MCF 10A (cell line): ENCODE data around the gene PDE4D. TPM values are rescaled to one million over a fixed set of nuclear protein-coding genes. Genes with fewer than 3 reads are reported as not detected.
A peak's percentile ranks its signal among the peaks of the same experiment; 100 is the strongest.

ENCODE experiments used
- BruUV-seq: library from RNA; stranded (reverse); fragments of 400-500 nt; replicated peaks from 2 replicates; lab custom pipeline; 2021; lab: Mats Ljungman, UMichigan
- CTCF ChIA-PET: fragments of 300-600 bp; sonication (Branson Sonifier 250); formaldehyde crosslinking; extraction: SDS; loops from one replicate; lab custom pipeline; 2021; ENCODE audit warnings: antibody characterized with exemption, inconsistent platforms; lab: Yijun Ruan, JAX
- POLR2A ChIA-PET: fragments of 300-600, 350-650 bp; sonication (Branson Sonifier 250); formaldehyde crosslinking; extraction: SDS; loops from one replicate; lab custom pipeline; 2020; ENCODE audit warnings: antibody characterized with exemption, inconsistent platforms; lab: Yijun Ruan, JAX
- DNase-seq: peaks from one replicate; pipeline ENCODE4 v3.0.0-alpha.2; 2018; ENCODE audit not compliant: unreplicated experiment
- H3K27ac Mint-ChIP-seq: one replicate; pipeline ENCODE4 v1.8.0; 2022; ENCODE audit warnings: mild to moderate bottlenecking, low read depth, mixed read lengths; ENCODE audit not compliant: unreplicated experiment
- H3K27me3 Mint-ChIP-seq: one replicate; pipeline ENCODE4 v1.8.0; 2022; ENCODE audit warnings: mixed read lengths; ENCODE audit not compliant: insufficient read depth, unreplicated experiment
- H3K36me3 Mint-ChIP-seq: one replicate; pipeline ENCODE4 v1.8.0; 2022; ENCODE audit warnings: mild to moderate bottlenecking, moderate library complexity, mixed read lengths; ENCODE audit not compliant: insufficient read depth, unreplicated experiment
- H3K4me1 Mint-ChIP-seq: one replicate; pipeline ENCODE4 v1.8.0; 2022; ENCODE audit warnings: mixed read lengths; ENCODE audit not compliant: insufficient read depth, unreplicated experiment
- H3K4me3 Mint-ChIP-seq: one replicate; pipeline ENCODE4 v1.8.0; 2022; ENCODE audit warnings: mild to moderate bottlenecking, moderate library complexity, mixed read lengths; ENCODE audit not compliant: unreplicated experiment
- H3K9me3 Mint-ChIP-seq: one replicate; pipeline ENCODE4 v1.8.0; 2022; ENCODE audit warnings: mixed read lengths; ENCODE audit not compliant: unreplicated experiment
- intact Hi-C: fragments of 100-400 bp; cut with micrococcal nuclease; formaldehyde crosslinking; loops from 2 replicates; pipeline ENCODE4 v1.14.1; 2022
- total RNA-seq: library from RNA; stranded (reverse); gene quantifications from 2 replicates; pipeline ENCODE4 v1.2.3, GENCODE V29; 2022
- TF ChIP-seq, protein P1 (sequence below): fragments of 200-600 bp; IDR thresholded peaks from one replicate; pipeline ENCODE4 v1.8.0; 2022; ENCODE audit warnings: antibody characterized with exemption, mild to moderate bottlenecking; ENCODE audit not compliant: unreplicated experiment

The PDE4D gene
- total RNA-seq, 1 experiment from 2014 or later = 85.0 TPM

DNA sequence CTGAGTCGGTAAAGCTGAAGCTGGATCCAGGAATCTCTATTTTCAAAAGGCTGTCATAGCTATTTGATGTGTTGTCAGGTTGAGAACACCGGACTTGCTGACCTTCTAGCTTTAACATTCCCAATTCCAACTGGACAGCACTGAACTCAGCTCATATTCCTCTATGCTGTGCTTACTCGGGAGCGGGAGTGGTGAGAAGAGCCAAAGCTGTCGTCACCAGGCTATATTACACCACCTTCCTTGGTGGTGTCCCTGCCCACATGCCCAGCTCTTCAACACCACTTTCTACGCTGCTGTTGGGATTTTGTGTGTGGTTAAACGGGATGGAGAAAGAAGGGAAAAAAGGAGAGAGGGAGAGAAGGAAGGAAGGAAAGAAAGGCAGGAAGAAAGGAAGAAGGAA lies 657.1 kb downstream of the PDE4D start:
- peaks cover 5% of the 10 kb centered on the region for H3K9me3 Mint-ChIP-seq
- H3K36me3 Mint-ChIP-seq = peaks cover 1% of the 10 kb centered on the region
- TF ChIP-seq, protein P1, sequence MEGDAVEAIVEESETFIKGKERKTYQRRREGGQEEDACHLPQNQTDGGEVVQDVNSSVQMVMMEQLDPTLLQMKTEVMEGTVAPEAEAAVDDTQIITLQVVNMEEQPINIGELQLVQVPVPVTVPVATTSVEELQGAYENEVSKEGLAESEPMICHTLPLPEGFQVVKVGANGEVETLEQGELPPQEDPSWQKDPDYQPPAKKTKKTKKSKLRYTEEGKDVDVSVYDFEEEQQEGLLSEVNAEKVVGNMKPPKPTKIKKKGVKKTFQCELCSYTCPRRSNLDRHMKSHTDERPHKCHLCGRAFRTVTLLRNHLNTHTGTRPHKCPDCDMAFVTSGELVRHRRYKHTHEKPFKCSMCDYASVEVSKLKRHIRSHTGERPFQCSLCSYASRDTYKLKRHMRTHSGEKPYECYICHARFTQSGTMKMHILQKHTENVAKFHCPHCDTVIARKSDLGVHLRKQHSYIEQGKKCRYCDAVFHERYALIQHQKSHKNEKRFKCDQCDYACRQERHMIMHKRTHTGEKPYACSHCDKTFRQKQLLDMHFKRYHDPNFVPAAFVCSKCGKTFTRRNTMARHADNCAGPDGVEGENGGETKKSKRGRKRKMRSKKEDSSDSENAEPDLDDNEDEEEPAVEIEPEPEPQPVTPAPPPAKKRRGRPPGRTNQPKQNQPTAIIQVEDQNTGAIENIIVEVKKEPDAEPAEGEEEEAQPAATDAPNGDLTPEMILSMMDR = no peak
- intact Hi-C loops = no loop called here
- no peak overlapping the region for H3K27ac Mint-ChIP-seq
- no peak for DNase-seq
- H3K4me3 Mint-ChIP-seq = no peak overlapping the region
- BruUV-seq = no TSS peak
- ChIA-PET POLR2A (interaction anchor here (0.7 kb wide), 1 partner anchor 26 kb away, joined by 5 read pairs; no protein-coding TSS in a partner anchor), CTCF (interaction anchor here (0.6 to 2.4 kb wide), 6 partner anchors 9 to 862 kb away, joined by 3 to 7 read pairs (median 4); no protein-coding TSS in a partner anchor)
- no peaks in the 10 kb centered on the region for H3K27me3 Mint-ChIP-seq
- peaks cover 22% of the 10 kb centered on the region for H3K4me1 Mint-ChIP-seq

DNA sequence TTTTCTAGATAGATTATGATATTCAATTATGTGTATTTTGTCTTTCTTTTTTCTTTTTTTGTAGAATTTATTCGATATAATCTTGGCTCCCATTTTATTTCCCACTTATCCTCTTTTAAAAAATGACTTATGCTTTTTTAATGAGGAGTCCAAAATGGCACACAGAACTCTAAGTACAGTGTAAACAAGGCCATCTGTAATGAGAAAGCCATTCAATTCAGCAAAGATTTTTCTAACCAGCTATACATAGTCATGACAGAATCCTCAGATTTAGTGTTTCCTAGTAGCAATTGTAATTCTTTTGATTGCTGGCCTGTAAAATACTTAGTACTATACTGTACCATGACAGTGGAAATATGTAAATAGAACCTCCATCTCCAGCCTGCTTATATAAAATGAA lies 659.3 kb downstream of the PDE4D start:
- intact Hi-C loops = no loop called here
- H3K36me3 Mint-ChIP-seq = peaks cover 4% of the 10 kb centered on the region
- H3K4me1 Mint-ChIP-seq = peaks cover 22% of the 10 kb centered on the region
- TF ChIP-seq, protein P1 = no peak
- DNase-seq = no peak
- H3K4me3 Mint-ChIP-seq = no peak overlapping the region
- H3K9me3 Mint-ChIP-seq = peaks cover 5% of the 10 kb centered on the region
- CTCF ChIA-PET = no interaction called here
- POLR2A ChIA-PET = interaction anchor here (1.3 kb wide), 1 partner anchor 7 kb away, joined by 4 read pairs; no protein-coding TSS in a partner anchor
- no peaks in the 10 kb centered on the region for H3K27me3 Mint-ChIP-seq
- H3K27ac Mint-ChIP-seq = no peak overlapping the region
- no TSS peak for BruUV-seq

DNA sequence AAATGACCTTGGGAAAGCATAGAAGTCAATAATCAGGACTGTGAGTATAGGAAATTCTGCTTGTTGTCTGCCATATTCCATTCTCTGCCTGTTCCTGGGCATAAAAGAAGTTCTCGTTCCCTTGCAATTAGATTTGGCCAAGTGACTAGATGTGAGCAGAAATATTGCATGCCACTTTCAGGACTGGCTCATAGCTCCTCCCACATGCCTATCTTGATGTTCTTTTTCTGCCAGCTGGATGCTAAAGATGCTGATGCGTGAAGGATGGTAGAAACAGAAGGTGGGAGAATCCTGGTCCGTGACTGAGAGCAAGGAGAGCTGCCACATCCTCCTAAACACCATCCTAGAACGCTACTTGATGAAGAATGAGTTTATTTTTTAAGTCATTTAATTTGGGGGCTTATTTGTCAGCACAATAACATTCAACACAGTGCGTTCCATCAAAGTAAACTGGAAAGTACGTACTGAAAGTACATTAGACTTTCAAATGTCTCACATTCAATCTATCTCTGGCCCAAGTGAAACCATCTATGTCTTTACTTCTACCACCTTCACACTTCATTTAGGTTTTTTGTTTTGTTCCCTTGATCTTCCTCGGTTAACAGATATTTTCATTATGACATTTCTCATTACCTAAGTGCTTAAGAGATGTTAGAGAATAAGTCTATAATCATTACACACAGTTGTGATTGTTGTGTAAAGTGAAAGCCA lies 662.1 kb downstream of the PDE4D start:
- Mint-ChIP-seq H3K36me3 (peaks cover 4% of the 10 kb centered on the region), H3K4me3 (no peak overlapping the region), H3K27ac (peak overlapping the region; percentile 11), H3K9me3 (peaks cover 8% of the 10 kb centered on the region), H3K27me3 (no peaks in the 10 kb centered on the region), H3K4me1 (peaks cover under 1% of the 10 kb centered on the region)
- no peak for DNase-seq
- BruUV-seq = no TSS peak
- TF ChIP-seq, protein P1 = no peak
- intact Hi-C loops = no loop called here
- CTCF ChIA-PET = no interaction called here
- POLR2A ChIA-PET = no interaction called here

DNA sequence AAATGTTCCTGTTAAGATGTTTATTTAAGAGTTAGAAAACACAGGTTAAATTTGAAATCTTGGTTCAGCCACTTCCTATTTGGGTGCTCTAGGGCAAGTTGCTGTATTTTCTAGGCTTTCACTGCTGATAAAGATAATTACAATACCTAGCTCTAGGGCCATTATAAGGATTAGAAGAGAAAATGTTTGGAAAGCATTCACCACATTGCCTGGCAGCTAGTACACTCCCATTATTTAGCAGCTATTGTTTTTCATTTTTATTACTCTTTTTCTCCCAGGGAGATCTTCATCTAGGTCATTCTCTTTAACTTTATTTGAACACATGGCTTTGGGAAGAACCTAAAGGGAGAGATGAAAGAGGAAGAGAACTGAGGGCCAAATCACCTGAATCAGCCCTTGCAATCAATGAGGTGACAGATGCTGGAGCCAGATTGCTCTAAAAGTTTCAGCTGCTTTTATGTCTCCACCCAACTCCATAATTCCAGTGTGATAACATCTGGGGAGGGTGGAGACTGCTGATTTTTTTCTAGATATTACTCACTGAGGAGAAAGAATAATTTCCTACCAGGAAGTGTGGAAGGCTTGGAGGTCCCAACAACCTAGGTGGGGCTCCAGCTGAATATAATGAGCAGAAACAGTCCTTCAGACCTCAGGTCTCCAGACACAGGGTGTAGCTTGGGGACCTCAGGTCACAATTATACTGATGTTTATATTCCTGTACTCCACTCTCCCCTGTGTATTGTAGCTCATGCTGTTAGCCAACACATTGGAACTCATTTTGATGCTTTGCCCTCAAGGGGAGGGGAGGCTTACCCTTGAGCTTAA lies 670.6 kb downstream of the PDE4D start:
- Mint-ChIP-seq H3K4me3 (no peak overlapping the region), H3K36me3 (no peaks in the 10 kb centered on the region), H3K27me3 (no peaks in the 10 kb centered on the region), H3K27ac (no peak overlapping the region), H3K4me1 (peaks cover 12% of the 10 kb centered on the region), H3K9me3 (peaks cover 8% of the 10 kb centered on the region)
- intact Hi-C loops = no loop called here
- ChIA-PET POLR2A (interaction anchor here (0.6 to 1.1 kb wide), 4 partner anchors 30 to 435 kb away, joined by 3 read pairs; no protein-coding TSS in a partner anchor), CTCF (interaction anchor here (0.5 to 4.6 kb wide), 11 partner anchors 13 to 285 kb away, joined by 3 to 27 read pairs (median 3); no protein-coding TSS in a partner anchor)
- BruUV-seq = no TSS peak
- DNase-seq = no peak
- TF ChIP-seq, protein P1 = no peak
